ENCODE measurements around the gene PEG3.

DNA sequence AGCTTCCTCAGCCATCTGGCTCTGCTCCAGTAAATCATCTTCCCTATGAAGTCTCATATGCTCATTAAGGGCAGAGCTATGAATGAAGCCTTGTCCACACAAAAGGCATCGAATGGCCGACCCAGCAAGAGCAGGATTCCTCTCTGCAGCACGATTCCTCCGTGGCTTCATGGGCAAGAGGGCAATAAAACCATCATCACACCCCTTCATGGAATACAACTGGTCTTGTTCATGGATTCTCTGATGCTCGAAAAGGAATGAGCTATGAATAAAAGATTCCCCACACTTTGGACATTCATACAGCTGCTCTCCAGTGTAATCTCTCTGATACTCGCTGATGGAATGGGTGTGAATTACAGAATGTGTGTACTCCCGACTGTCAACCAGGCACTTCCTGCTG lies 25.9 kb downstream of the PEG3 start:
- TF ChIP-seq EZH2 (IDR thresholded peaks at IDR 0.05; ENCODE audit: low read length, unreplicated experiment) (no peak), CTCF (conservative IDR thresholded peaks at IDR 0.05; ENCODE audit: low read depth, low read length) (no peak)

Data from PC-3 (cell line).